H9 (cell line): ENCODE measurements around the gene RCAN2. TPM values are rescaled to one million over a fixed set of nuclear protein-coding genes. Genes with fewer than 3 reads are reported as not detected.

ENCODE experiments used
- DNase-seq: peaks from one replicate; pipeline ENCODE4 v3.0.0-alpha.2; 2017
- H2AFZ ChIP-seq: one replicate; pipeline ENCODE4 v1.6.1; 2013; ENCODE audit warnings: mild to moderate bottlenecking, low read length, control low read depth, moderate library complexity
- H2AK5ac ChIP-seq: 2 replicates; pipeline ENCODE4 v1.6.1; 2013; ENCODE audit warnings: low read length, control low read depth, mixed read lengths; ENCODE audit not compliant: insufficient read length
- H2BK120ac ChIP-seq: one replicate; pipeline ENCODE4 v1.6.1; 2013; ENCODE audit warnings: low read depth, mild to moderate bottlenecking, low read length, control low read depth, inconsistent platforms; ENCODE audit not compliant: poor library complexity, severe bottlenecking
- H2BK12ac ChIP-seq: 2 replicates; pipeline ENCODE4 v1.6.1; 2013; ENCODE audit warnings: low read length, control low read depth, mixed read lengths, low read depth; ENCODE audit not compliant: insufficient read length
- H2BK15ac ChIP-seq: 2 replicates; pipeline ENCODE4 v1.6.1; 2013; ENCODE audit warnings: low read depth, low read length, control low read depth
- H2BK20ac ChIP-seq: one replicate; pipeline ENCODE4 v1.6.1; 2013; ENCODE audit warnings: low read depth, mild to moderate bottlenecking, low read length, control low read depth, inconsistent platforms; ENCODE audit not compliant: poor library complexity, severe bottlenecking
- H2BK5ac ChIP-seq: 2 replicates; pipeline ENCODE4 v1.6.1; 2013; ENCODE audit warnings: low read length, control low read depth, mixed read lengths; ENCODE audit not compliant: insufficient read length
- H3K14ac ChIP-seq: 2 replicates; pipeline ENCODE4 v1.6.1; 2013; ENCODE audit warnings: low read length, control low read depth; ENCODE audit not compliant: insufficient read depth
- H3K18ac ChIP-seq: 2 replicates; pipeline ENCODE4 v1.6.1; 2013; ENCODE audit warnings: low read depth, mild to moderate bottlenecking, mixed read lengths, low read length, control low read depth; ENCODE audit not compliant: insufficient read length
- H3K23ac ChIP-seq: 2 replicates; pipeline ENCODE4 v1.6.1; 2013; ENCODE audit warnings: low read length, control low read depth, mixed read lengths, low read depth; ENCODE audit not compliant: insufficient read length
- H3K23me2 ChIP-seq: 2 replicates; pipeline ENCODE4 v1.6.1; 2013; ENCODE audit warnings: low read depth, mild to moderate bottlenecking, mixed read lengths, low read length, control low read depth; ENCODE audit not compliant: insufficient read length, poor library complexity, severe bottlenecking
- H3K27ac ChIP-seq: 2 replicates; pipeline ENCODE4 v1.5.1; 2013; ENCODE audit warnings: low read length, control low read depth, mixed read lengths, low read depth; ENCODE audit not compliant: insufficient read length
- H3K27me3 ChIP-seq: 2 replicates; pipeline ENCODE4 v1.6.1; 2013; ENCODE audit warnings: low read length, control low read depth, inconsistent platforms; ENCODE audit not compliant: insufficient read depth
- H3K4ac ChIP-seq: 2 replicates; pipeline ENCODE4 v1.6.1; 2013; ENCODE audit warnings: low read depth, mild to moderate bottlenecking, control low read depth, inconsistent platforms, low read length, moderate library complexity
- H3K4me1 ChIP-seq: 2 replicates; pipeline ENCODE4 v1.6.1; 2013; ENCODE audit warnings: low read length, control low read depth, inconsistent platforms; ENCODE audit not compliant: insufficient read depth
- H3K4me2 ChIP-seq: 2 replicates; pipeline ENCODE4 v1.6.1; 2013; ENCODE audit warnings: low read length, control low read depth, mixed read lengths; ENCODE audit not compliant: insufficient read length, insufficient read depth
- H3K56ac ChIP-seq: 2 replicates; pipeline ENCODE4 v1.6.1; 2013; ENCODE audit warnings: low read depth, mild to moderate bottlenecking, mixed read lengths, low read length, control low read depth; ENCODE audit not compliant: insufficient read length
- H3K79me1 ChIP-seq: 2 replicates; pipeline ENCODE4 v1.6.1; 2013; ENCODE audit warnings: low read depth, mild to moderate bottlenecking, moderate library complexity, low read length, control low read depth, inconsistent platforms; ENCODE audit not compliant: insufficient read depth, poor library complexity, severe bottlenecking
- H3K79me2 ChIP-seq: 2 replicates; pipeline ENCODE4 v1.6.1; 2013; ENCODE audit warnings: low read length, control low read depth, inconsistent platforms; ENCODE audit not compliant: insufficient read depth
- H3K9ac ChIP-seq: 2 replicates; pipeline ENCODE4 v1.6.1; 2013; ENCODE audit warnings: low read length, control low read depth, mixed read lengths; ENCODE audit not compliant: insufficient read length; ENCODE audit errors: extremely low read depth
- H3K9me3 ChIP-seq: one replicate; pipeline ENCODE4 v1.6.1; 2013; ENCODE audit warnings: low read depth, low read length, inconsistent platforms; ENCODE audit not compliant: control insufficient read depth
- H3T11ph ChIP-seq: one replicate; pipeline ENCODE4 v1.6.1; 2013; ENCODE audit warnings: mild to moderate bottlenecking, low read length, control low read depth, inconsistent platforms
- H4K20me1 ChIP-seq: one replicate; pipeline ENCODE4 v1.6.1; 2013; ENCODE audit not compliant: control insufficient read depth, insufficient read length, insufficient read depth
- H4K5ac ChIP-seq: 2 replicates; pipeline ENCODE4 v1.6.1; 2013; ENCODE audit warnings: low read depth, mild to moderate bottlenecking, mixed read lengths, low read length, control low read depth; ENCODE audit not compliant: insufficient read length
- H4K8ac ChIP-seq: replicated peaks from 2 replicates; pipeline ENCODE4 v1.6.1; 2013; ENCODE audit warnings: low read length, control low read depth, mixed read lengths, low read depth; ENCODE audit not compliant: insufficient read length
- H4K91ac ChIP-seq: 2 replicates; pipeline ENCODE4 v1.6.1; 2013; ENCODE audit warnings: low read depth, mild to moderate bottlenecking, moderate library complexity, mixed read lengths, low read length, control low read depth; ENCODE audit not compliant: insufficient read length
- H3K27ac Mint-ChIP-seq, 3 experiments: 2 replicates in 2 of 3; 3 replicates in 1 of 3; pipeline ENCODE4 v1.8.0; 2020 to 2021; ENCODE audit warnings: mixed read lengths in 3 of 3, mild to moderate bottlenecking in 1 of 3, moderate library complexity in 1 of 3
- H3K27me3 Mint-ChIP-seq: 2 replicates; pipeline ENCODE4 v1.8.0; 2021; ENCODE audit warnings: low read depth, mild to moderate bottlenecking, moderate library complexity, mixed read lengths
- H3K36me3 Mint-ChIP-seq, 3 experiments: 2 replicates in 2 of 3; 3 replicates in 1 of 3; pipeline ENCODE4 v1.8.0; 2020 to 2021; ENCODE audit warnings: low read depth in 3 of 3, mixed read lengths in 3 of 3; ENCODE audit not compliant: insufficient read depth in 1 of 3
- H3K4me1 Mint-ChIP-seq, 2 experiments: 2 replicates each; pipeline ENCODE4 v1.8.0; 2020; ENCODE audit warnings: mixed read lengths in 2 of 2
- H3K4me3 Mint-ChIP-seq, 2 experiments: 2 replicates in 1 of 2; 3 replicates in 1 of 2; pipeline ENCODE4 v1.8.0; 2020 to 2021; ENCODE audit warnings: mild to moderate bottlenecking in 2 of 2, mixed read lengths in 2 of 2, moderate library complexity in 1 of 2
- H3K9me3 Mint-ChIP-seq, 2 experiments: 2 replicates in 1 of 2; 3 replicates in 1 of 2; pipeline ENCODE4 v1.8.0; 2020; ENCODE audit warnings: mild to moderate bottlenecking in 2 of 2, mixed read lengths in 2 of 2, moderate library complexity in 1 of 2
- CTCF ChIP-seq: fragments of 200-600 bp; sonication (generic); conservative IDR thresholded peaks from 3 replicates; pipeline ENCODE4 v1.8.0; 2021; ENCODE audit warnings: antibody characterized with exemption, mild to moderate bottlenecking
- WGBS: extraction: QIAGEN DNeasy Blood & Tissue Kit; methylation state at CpG from one replicate; pipeline ENCODE4 v1.1.7; 2013; ENCODE audit warnings: missing lambda C conversion rate, low lambda C conversion rate, mixed read lengths; ENCODE audit not compliant: insufficient read length; ENCODE audit errors: extremely low coverage; 5-methylcytosine and 5-hydroxymethylcytosine counted together
- total RNA-seq: library from RNA; stranded (reverse); gene quantifications from 2 replicates; pipeline ENCODE4 v1.2.1, GENCODE V29; 2021

RCAN2 gene
- total RNA-seq, 1 experiment from 2014 or later: 3.0 TPM

GRCh38 chr6:46270336-46270735 is 220.9 kb downstream of the RCAN2 start:
- Histone ChIP-seq H3K23me2 (no peaks in the 10 kb centered on the region), H3K23ac (no peak overlapping the region), H3K79me1 (no peaks in the 10 kb centered on the region), H3K9ac (no peak overlapping the region), H4K5ac (no peak overlapping the region), H3K9me3 (no peaks in the 10 kb centered on the region), H3K27ac (no peak overlapping the region), H3K4me2 (no peak overlapping the region), H2BK120ac (no peak overlapping the region), H2BK12ac (no peak overlapping the region), H2AFZ (no peak overlapping the region), H3T11ph (no peak overlapping the region), H3K14ac (no peak overlapping the region; the same call in 1 of the 2 replicates), H3K18ac (no peak overlapping the region), H3K4ac (no peak overlapping the region), H2AK5ac (no peak overlapping the region), H2BK20ac (no peak overlapping the region), H3K79me2 (no peaks in the 10 kb centered on the region), H4K8ac (no peak overlapping the region), H3K4me1 (no peaks in the 10 kb centered on the region; the same call in 1 of the 2 replicates), H2BK15ac (no peak overlapping the region), H3K27me3 (no peaks in the 10 kb centered on the region), H3K56ac (no peak overlapping the region), H4K20me1 (no peaks in the 10 kb centered on the region), H2BK5ac (no peak overlapping the region), H4K91ac (no peak overlapping the region)
- Mint-ChIP-seq H3K9me3 (no peaks in the 10 kb centered on the region), H3K27me3 (no peaks in the 10 kb centered on the region), H3K4me3 (no peak overlapping the region), H3K4me1 (no peaks in the 10 kb centered on the region), H3K36me3 (no peaks in the 10 kb centered on the region; a peak in 1 of 7 replicates), H3K27ac (no peak overlapping the region; a peak in 1 of 7 replicates)
- no peak for DNase-seq
- WGBS: no CpG with 5 or more reads among the region's 7 CpGs
- TF ChIP-seq CTCF: no peak
